DLD1 (cell line): ENCODE results near the gene PROM1.

ENCODE experiments used
- in situ Hi-C: cut with HindIII; loops from 2 replicates; pipeline ENCODE4 v1.10.0; 2017; ENCODE audit warnings: low sequenced_read_pairs

The PROM1 gene

GRCh38 chr4:16066586-16067128, 17.2 kb downstream of the PROM1 start:
- in situ Hi-C loops, result no loop called here

DNA sequence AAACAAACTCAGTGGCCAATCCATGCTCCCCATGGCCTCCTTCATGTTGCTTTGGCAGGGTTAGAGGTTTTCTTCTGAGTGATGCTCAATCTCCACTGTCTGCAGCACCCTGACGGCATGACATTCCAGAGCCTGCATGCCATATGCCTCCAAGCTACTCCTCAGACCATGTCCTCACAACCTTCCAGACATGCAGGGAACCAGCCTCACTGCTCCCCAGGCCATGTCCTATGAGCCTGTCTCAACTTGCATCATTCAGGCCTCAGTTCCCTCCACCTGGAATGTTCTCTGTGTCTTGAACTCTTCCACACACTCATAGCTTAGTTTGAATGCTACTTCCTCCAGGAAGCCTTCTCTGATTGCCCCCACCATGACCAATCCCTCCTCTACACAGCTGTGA, 18.8 kb downstream of the PROM1 start:
- in situ Hi-C loops, result no loop called here

- in situ Hi-C loops, result no loop called here
These were observed 21.2 kb downstream of the PROM1 start for GRCh38 chr4:16062601-16063000.

DNA sequence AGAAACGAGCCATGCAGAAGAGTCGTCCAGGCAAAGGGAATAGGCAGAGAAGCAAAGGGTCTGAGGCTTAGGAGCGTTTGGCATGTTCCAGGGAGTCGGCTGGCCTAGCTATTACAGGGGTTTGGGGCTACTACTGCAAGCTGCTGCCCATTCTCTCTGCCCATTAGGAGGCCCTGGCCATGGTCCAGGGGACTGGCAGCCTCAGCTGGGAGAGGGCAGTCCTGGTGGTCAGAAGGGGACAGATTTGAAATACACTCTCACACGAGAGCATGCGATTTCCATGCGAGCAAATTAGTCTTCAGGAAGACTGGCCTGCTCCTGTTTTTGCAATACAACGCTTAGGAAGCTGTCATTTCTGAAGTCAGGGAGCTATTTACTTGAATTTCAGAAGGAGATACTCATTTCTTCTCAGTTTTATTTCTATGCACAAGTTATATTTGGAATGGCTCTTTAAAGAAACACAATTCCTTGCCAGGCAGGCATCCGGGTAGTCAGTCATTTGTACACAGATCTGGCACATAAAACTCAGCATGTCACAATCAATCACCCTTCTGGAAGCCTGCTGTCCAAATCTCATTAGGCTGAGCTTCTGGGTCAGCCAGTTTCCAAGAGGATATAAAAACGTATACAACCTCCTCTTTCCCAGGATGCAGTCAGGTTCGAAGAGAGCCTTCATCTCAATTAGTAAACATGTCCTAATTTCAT, 27.0 kb downstream of the PROM1 start:
- in situ Hi-C loops, result no loop called here

GRCh38 chr4:16055873-16056272, 27.9 kb downstream of the PROM1 start:
- in situ Hi-C loops, result no loop called here

GRCh38 chr4:16055471-16055870, 28.4 kb downstream of the PROM1 start:
- in situ Hi-C loops, result no loop called here

- in situ Hi-C loops, result no loop called here
These were observed 30.9 kb downstream of the PROM1 start for GRCh38 chr4:16052939-16053338.

DNA sequence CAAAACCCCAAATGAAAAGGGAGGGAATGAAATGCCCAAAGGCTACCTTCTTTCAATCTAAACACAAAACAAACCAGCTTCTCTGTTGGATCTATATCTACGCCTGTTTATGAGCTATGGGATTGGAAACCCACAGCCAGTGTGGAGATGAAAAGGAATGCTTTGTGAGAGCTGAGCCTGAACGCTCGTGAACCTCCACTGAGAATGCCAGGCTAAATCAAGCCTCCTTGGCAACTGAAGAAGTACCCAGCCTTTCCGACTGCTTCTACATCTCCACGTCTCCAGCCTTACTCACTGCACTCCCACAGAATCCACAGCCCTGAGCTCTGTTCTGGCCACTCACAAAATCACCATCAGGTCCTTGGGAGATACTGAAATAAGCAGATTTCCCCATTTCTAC, 31.8 kb downstream of the PROM1 start:
- in situ Hi-C loops, result no loop called here

- in situ Hi-C loops, result no loop called here
These were observed 32.7 kb downstream of the PROM1 start for GRCh38 chr4:16051132-16051531.

- in situ Hi-C loops, result no loop called here
These were observed 33.2 kb downstream of the PROM1 start for GRCh38 chr4:16050669-16051068.

DNA sequence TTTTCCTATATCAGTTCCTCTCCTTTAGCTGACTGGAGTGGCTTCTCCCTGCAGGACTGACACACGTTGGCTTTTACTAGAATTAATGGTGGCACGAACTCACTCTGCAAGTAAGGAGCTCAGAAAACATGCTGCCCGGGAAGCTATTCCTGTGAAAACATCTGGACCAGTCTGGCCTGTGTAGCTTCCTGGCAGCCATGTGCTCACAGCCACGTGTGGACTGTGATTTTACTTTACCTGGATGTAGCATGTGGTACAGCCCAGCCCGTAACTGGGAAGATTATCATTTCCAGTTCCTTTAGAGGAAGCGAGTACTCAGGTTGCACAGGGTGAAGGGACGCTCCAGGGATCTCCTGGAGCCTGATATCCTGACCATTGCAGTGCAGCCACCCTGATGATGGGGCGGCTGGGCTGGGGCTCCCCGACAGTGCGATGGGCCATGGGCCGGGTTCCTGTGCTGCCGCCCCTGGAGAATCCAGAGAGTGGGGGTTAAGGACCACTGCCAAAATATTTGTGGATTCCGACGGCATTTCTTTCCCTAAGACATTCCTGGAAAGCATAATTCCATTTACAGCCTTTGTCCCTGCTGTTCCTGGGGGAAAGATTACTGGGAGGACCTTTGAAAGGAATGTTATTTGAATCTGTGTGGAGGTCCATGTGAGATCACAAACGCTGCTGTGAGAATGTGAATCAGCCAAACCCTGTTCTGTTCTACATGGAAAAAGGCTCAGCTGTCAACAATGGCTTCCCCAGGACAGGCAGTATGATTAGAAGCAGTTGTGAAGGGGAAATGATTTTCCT, 35.0 kb downstream of the PROM1 start:
- in situ Hi-C loops, result loop anchor here (25.0 kb wide), 1 partner anchor 163 kb away; no protein-coding TSS in a partner anchor

DNA sequence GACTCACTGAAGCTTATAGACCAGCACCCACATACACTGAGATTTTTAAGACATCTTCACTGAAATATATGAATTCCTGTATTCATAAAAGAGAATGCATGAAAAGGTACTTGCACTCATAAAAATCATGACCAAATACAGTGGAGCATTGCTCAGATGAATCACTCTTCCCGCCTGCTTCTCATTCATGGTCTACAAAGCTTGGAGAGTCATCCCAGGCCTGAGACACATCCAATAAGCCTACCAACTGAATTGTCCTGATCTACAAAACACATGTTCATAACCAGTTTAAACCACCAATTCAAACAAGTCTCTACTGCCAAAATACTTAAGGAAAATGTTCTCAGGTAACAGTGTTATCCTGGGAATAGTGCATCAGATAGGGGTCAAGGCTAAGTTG, 38.1 kb downstream of the PROM1 start:
- in situ Hi-C loops, result loop anchor here (25.0 kb wide), 1 partner anchor 167 kb away; no protein-coding TSS in a partner anchor

GRCh38 chr4:16043642-16044498, 40.0 kb downstream of the PROM1 start:
- in situ Hi-C loops, result loop anchor here (25.0 kb wide), 1 partner anchor 168 kb away; no protein-coding TSS in a partner anchor

- in situ Hi-C loops, result loop anchor here (25.0 kb wide), 1 partner anchor 173 kb away; no protein-coding TSS in a partner anchor
These were observed 44.7 kb downstream of the PROM1 start for GRCh38 chr4:16039139-16039538.

DNA sequence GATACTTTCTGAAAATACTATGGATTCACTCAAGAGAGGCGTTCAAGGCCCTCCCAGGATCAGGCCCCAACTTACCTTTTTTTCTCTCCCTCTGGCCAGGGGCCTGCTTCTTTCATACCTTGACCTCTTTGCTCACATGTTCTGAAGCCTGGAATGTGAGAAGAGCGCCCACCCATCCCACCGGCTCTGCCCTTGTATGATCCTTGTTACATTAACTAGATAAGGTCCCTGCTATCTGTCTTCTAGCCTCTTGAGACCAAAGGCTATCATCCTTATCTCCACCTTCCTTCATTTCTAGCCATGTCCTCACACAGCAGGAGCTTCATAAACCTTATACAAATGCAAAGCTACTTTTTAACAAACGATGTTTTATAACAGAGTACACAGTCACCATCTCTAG, 45.9 kb downstream of the PROM1 start:
- in situ Hi-C loops, result loop anchor here (25.0 kb wide), 1 partner anchor 174 kb away; no protein-coding TSS in a partner anchor

GRCh38 chr4:16035843-16036242, 48.0 kb downstream of the PROM1 start:
- in situ Hi-C loops, result loop anchor here (25.0 kb wide), 1 partner anchor 176 kb away; no protein-coding TSS in a partner anchor

- in situ Hi-C loops, result loop anchor here (25.0 kb wide), 1 partner anchor 178 kb away; no protein-coding TSS in a partner anchor
These were observed 49.6 kb downstream of the PROM1 start for GRCh38 chr4:16034010-16034748.

DNA sequence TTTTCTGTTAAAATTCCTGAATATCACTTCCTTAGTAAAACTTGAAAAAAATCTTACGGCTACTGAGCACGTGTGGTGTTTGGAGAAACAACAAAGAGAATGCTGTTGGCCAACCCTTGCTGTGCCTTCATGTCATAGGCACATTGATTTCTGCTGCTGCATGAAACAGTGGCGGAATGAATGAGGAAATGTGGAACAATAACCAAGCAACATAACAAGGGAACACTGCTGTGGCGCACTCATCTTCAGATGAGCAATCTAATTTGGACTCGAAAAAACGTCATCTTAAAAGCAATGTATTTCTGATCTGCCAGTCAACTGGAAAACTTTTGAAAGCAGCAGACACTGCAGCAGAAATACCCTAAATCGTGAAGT, 51.4 kb downstream of the PROM1 start:
- in situ Hi-C loops, result loop anchor here (25.0 kb wide), 1 partner anchor 180 kb away; no protein-coding TSS in a partner anchor

DNA sequence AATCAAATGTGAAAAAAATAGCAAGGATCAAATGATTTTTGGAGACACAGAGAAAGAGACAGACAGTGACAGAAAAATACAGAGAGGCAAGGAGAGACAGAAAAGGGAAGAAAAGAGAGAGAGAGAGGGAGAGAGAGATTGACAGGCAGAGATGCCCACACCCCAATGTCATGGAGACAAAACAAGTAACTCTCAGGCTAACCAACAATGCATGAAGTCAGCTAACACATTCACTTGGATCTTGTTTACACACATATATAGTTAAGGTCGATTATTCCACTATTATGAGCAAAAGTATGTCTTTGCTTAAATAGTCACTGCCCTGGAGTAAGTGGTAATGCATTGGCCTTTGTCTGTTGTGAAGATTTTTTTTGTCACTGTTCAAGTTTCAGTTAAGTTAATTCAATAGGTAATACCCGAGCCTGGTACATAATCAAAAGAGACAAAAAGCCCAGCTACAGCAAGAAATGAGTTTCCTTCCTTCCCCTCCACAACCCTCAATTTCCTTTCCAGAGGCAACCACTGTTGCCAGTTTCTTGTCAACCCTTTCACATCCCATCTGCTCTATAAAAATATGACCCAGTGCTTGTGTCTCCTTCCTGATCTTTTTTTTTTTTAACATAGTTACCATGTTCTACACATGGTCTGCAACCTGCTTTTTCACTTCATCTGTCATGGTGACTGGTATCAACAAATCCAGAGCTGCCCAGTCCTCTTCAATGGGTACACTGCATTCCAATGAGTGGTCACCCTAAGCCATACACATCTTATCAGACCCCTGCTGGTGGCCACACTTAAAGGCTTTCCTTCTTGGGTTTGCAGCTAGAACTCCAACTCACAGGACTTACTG, 52.1 kb downstream of the PROM1 start:
- in situ Hi-C loops, result loop anchor here (25.0 kb wide), 1 partner anchor 181 kb away; no protein-coding TSS in a partner anchor
